ENCODE data around the gene GLIPR1L1.

Gene GLIPR1L1

DNA sequence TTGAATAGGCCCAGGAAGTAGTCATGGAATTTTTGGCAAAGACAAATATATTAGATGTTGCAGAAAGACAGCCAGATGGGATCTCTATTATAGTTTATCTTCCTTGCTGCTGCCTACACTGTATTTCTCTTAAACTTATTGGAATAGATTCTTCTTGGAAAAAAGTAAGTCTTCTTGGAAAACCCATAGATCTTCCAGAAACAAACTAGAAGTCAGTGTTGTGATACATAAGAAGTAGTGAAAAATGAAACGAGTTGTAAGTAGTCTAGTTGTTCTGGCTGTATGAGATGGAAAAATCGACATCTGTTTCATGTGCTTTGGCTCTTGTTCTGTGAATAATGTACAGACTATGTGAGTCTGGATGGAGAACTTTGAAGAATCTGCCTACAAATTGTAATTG is 85.4 kb downstream of the GLIPR1L1 start:
- TF ChIP-seq, protein P1, sequence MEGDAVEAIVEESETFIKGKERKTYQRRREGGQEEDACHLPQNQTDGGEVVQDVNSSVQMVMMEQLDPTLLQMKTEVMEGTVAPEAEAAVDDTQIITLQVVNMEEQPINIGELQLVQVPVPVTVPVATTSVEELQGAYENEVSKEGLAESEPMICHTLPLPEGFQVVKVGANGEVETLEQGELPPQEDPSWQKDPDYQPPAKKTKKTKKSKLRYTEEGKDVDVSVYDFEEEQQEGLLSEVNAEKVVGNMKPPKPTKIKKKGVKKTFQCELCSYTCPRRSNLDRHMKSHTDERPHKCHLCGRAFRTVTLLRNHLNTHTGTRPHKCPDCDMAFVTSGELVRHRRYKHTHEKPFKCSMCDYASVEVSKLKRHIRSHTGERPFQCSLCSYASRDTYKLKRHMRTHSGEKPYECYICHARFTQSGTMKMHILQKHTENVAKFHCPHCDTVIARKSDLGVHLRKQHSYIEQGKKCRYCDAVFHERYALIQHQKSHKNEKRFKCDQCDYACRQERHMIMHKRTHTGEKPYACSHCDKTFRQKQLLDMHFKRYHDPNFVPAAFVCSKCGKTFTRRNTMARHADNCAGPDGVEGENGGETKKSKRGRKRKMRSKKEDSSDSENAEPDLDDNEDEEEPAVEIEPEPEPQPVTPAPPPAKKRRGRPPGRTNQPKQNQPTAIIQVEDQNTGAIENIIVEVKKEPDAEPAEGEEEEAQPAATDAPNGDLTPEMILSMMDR (IDR thresholded peaks at IDR 0.05; ENCODE audit: low read depth, low read length): no peak
- no peak for DNase-seq (ENCODE audit: low read depth in 2 of 2)
- H3K4me3 ChIP-seq (replicated peaks in 1 of 2; ENCODE audit: low read depth in 2 of 2, low read length in 2 of 2): no peak overlapping the region

All from cardiac fibroblast (primary cell).